T follicular helper cell (primary cell): ENCODE data around the gene NCAPD2.
"Not testable (repeated sequence)": the region's sequence is repeated elsewhere in the genome, so short reads cannot be mapped to it uniquely, and the experiment has no call there.

Source experiments
- DNase-seq: peaks from one replicate; pipeline ENCODE4 v3.0.0-alpha.2; 2020; ENCODE audit warnings: low read depth

The NCAPD2 gene

GRCh38 chr12:6548966-6549683, 55.2 kb downstream of the NCAPD2 start:
- DNase-seq, result no peak

GRCh38 chr12:6549684-6550151, 55.8 kb downstream of the NCAPD2 start:
- DNase-seq, result no peak

- no peak for DNase-seq
Observed at GRCh38 chr12:6550294-6551062, 56.6 kb downstream of the NCAPD2 start.

GRCh38 chr12:6551063-6551461, 57.2 kb downstream of the NCAPD2 start:
- no peak for DNase-seq

GRCh38 chr12:6551496-6552139, 57.7 kb downstream of the NCAPD2 start:
- no peak for DNase-seq

GRCh38 chr12:6552140-6552551, 58.2 kb downstream of the NCAPD2 start:
- no peak for DNase-seq

- no peak for DNase-seq
Observed at GRCh38 chr12:6553051-6553868, 59.4 kb downstream of the NCAPD2 start.

GRCh38 chr12:6554168-6555017, 60.5 kb downstream of the NCAPD2 start:
- peak; percentile 57 for DNase-seq

- no peak for DNase-seq
Observed at GRCh38 chr12:6555018-6555691, 61.3 kb downstream of the NCAPD2 start.

- DNase-seq, result not testable (repeated sequence)
Observed at GRCh38 chr12:6556496-6556817, 62.6 kb downstream of the NCAPD2 start.

- no peak for DNase-seq
Observed at GRCh38 chr12:6556857-6557256, 63.0 kb downstream of the NCAPD2 start.

GRCh38 chr12:6558014-6558760, 64.3 kb downstream of the NCAPD2 start:
- DNase-seq, result not testable (repeated sequence)

GRCh38 chr12:6559500-6559899, 65.6 kb downstream of the NCAPD2 start:
- DNase-seq, result no peak

GRCh38 chr12:6560501-6561205, 66.8 kb downstream of the NCAPD2 start:
- no peak for DNase-seq

- DNase-seq, result no peak
Observed at GRCh38 chr12:6562881-6563280, 69.0 kb downstream of the NCAPD2 start.

- peak; percentile 41 for DNase-seq
Observed at GRCh38 chr12:6563448-6564050, 69.6 kb downstream of the NCAPD2 start.

- no peak for DNase-seq
Observed at GRCh38 chr12:6567112-6567670, 73.3 kb downstream of the NCAPD2 start.

- no peak for DNase-seq
Observed at GRCh38 chr12:6569312-6569711, 75.4 kb downstream of the NCAPD2 start.
